ENCODE measurements around the gene SKAP2.

Gene SKAP2

DNA sequence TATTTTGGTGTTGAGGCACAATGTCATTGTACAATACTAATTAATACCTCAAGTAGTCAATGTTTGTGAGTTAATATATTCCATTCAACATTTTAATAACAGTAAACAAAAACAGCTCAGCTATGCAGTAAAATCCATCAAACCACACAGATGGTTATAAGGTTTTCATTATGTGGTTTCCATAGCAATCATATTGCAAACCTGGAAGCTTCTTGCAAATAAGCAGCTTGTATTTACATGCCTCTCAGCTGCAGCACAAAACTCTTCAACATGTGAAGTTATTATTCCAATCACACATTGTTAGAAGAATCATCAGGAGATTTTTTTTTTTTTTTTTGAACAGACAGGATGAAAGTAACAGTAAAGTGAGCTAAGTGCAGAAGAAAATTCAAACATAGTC lies 170.2 kb downstream of the SKAP2 start:
- DNase-seq (ENCODE audit: low read depth), result no peak

DNA sequence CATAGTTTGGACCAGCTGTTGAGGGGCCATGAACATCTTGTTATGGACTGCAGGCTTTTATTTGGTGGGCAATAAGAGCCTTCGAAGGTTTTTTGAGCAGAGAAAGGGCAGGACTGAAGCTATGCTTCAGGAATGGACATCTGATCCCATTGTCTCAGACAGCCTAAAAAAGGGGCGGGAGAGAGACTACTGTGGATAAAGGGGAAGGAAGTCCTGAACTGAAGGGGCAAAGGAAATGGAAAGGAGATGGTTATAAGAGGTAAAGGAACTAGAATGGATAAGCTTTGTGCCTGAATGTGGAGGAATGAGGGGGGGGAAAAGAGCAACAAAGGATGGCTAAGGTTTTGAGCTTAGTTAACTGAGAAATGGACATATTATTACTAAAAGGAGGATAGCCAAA lies 172.5 kb downstream of the SKAP2 start:
- no peak for DNase-seq (ENCODE audit: low read depth)

DNA sequence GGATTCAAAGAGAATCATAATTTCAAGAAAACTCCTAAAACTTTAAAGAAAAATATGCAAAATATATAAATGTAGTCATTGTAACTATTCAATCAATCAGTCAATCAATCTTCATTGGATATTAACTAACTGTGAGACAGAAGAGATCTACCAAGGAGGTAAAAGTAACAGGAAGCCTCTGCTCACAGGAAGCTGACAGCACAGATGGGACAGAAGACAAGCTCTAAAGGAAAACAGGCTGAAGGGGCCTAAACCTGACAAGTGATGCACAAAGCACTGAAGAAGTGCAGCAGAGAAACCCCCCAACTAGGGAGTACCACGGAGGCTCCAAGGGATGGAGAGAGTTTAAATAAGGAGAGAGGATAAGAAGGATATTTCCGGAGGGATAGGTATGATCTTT lies 173.0 kb downstream of the SKAP2 start:
- DNase-seq (ENCODE audit: low read depth), result no peak

DNA sequence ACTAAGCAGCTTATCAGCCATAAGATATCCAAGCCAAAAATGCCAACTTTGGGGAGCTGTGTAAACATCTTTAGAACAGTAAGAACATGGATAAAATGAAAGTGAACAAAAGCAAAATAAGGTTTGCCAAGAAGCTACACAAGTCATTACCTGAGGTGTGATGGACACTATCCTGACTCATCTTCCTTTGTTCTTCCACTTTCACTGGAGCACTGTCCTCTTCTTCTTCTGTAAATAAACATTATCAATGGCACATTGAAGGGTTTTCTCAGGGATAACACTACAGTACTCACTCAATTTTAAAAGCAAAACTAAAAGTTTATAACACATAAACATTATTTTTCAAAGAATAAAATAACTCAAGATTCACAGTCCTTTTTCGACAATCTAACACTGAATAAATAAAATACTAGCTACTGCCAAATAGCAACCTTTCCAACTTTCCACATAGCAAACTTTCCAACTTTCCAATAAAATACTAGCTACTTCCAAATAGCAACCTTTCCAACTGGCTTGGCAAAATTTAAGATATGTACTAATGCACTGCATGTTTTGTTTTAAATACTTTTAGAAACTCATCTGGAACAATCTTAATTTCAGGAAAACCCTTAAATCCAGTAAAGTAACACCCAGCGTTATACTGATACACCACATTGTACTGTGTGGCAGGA lies 174.1 kb downstream of the SKAP2 start:
- DNase-seq (ENCODE audit: low read depth), result no peak

DNA sequence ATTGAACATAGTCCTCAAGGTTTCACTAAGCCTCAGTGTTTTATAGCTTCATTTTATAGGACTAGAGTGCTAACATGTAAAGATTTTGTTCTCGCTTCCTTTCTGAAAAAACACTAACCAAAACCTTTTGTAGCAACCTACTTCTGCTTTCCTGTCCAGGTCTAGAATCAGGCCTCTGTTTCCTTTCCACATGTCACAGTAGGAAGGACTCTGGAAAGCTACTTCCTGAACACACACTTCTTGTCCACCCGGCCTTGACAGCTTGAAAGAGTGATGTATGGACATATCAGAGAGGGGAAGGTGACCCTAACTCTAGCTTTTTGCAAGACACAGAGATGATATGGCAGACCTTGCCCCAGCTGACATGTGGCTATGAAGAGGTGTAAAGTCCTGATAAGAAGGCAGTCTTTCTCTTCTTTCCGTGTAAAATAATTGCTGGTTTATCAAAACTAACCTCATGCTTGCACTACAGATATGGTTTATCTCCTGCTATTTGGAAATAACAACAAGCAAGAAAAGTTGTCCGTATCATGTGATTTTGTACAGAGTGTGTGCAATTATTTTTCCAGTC lies 175.4 kb downstream of the SKAP2 start:
- DNase-seq (ENCODE audit: low read depth), result no peak

DNA sequence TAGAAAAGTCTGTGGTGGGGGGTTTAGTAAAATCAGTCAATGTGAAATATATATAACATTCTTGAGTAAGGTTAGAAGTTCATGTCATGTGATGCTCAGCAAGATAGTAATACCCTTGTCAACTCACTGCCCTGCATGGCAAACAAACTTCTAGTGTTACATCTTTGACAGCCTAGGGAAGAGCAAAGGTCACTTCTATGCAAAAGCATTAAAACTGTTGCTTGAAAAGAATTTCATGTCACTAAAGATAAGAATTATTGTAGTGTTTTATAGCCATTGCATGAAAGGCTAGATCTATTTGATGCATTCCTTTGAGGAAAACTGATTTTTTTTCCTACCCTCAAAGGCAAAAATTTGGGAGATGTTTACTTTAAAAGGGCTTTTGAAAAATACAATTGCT lies 176.0 kb downstream of the SKAP2 start:
- DNase-seq (ENCODE audit: low read depth), result no peak

DNA sequence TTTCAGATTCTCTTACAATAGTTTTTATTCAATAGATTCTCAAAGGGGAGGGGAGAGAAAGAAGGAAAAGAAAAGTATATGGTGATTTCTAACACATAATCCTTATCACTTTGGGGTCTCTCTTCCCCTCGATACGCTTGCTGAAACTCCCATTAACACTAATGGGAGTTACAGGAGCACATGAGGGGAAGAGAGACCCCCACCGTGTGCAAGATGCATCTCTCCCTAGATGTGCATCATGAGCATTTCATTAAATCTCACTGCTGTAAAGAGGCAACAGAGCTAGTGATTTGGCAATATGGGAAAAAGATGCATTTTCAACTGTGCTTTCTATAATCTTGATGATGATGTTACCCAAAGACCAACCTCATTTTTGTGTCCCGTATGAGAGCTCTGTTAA lies 177.4 kb downstream of the SKAP2 start:
- DNase-seq (ENCODE audit: low read depth), result no peak

DNA sequence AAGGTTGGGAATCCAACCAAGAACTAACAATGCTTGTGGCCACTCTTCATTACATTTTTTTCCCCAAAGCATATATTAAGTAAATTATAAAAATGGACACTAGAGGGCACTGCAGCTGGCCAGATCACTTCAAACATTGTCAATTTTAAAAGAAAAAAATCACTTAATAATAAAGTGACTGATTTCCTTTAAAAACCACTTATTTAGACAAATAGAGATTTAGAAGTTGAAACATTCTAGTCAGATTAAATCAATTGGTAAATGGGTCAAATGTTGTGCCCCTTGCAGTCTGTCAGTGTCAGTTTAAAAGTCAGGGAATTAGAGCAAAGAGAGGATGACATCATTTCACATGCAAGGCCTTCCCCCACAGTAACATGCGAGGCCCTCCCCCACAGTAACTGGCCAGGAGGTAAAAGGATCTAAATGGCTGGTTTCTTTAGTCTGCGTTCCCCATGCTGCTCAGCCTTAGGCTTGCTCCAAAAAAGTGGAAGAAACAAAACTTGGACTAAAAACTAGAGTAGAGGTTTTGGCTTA lies 177.9 kb downstream of the SKAP2 start:
- no peak for DNase-seq (ENCODE audit: low read depth)

DNA sequence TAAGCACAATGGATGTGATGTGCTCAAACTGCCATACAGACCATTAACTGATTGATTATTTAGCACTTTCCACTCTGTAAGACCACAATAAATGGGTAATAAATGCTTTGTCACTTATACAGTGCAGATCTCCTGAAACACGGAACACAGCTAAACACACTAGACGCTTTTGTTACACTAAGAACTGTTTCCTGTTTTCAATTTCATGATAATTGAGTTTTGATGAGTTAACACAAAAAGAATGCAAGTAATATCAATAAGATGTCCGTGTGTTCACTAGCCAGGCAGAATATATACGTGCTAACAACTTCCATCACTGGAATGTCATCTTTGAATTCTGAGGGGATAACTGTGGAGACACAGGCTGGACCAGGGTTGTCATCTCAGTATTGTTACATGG lies 178.8 kb downstream of the SKAP2 start:
- no peak for DNase-seq (ENCODE audit: low read depth)

DNA sequence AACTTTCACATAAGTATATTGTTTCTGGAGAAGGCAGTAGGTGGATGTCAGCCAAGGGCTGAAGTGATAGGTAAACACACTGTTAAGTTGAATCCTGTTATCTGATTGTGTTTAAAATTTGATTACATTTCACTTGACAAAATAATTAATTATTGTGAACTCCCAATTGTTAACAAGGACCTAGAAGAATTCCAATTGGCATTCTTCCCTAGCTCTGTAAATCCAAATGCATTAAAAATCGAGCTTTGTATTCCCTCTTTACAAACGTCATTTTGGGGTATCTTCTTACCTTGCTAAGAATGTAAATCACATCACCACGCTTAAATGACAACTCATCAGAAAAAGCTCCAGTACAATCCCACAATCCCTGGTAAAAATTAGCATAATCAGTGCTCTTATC lies 179.9 kb downstream of the SKAP2 start:
- DNase-seq (ENCODE audit: low read depth), result no peak

DNA sequence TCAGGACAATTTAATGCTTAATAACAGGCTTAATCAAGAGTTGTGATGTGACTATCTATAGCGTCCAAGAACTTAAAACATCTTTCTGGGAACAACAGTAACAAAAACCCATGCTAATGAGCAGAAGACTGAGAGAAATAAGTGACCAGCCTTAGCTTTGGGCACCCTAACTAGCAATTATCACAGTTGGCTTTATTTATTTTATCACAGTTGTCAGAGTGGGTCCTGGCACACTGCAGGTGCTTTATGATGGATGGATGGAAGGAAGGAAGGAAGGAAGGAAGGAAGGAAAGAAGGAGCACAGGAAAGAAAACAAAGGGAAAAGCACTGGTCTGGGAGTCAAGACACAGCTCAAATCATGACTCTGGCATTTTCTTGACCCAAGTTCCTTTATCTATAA lies 181.1 kb downstream of the SKAP2 start:
- no peak for DNase-seq (ENCODE audit: low read depth)

DNA sequence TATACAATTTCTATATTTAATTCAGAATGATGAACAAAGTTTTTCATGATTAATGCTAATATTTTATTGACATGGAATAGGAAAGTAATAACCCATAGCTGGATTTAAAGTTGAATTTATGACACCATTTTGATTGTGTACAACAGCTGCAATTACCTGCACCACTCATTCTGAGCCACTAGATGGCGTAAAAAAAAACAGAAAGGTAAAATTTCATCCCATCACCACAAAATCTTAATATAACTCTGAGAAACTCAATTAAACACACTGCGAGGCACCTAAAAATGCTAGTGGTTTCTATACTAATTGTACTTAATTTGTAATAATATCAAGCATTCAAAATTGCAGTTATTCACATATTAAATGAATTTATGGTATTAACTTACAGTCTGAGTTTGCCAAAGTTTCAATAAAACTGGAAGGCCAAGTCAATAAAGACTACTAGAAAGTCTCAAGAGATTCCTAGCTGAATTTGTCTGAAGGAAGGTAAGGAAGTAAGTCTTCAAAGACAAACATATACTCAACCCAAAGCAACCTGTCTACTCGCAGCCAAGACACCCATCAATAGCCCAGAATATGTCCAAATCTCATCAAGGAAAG lies 182.5 kb downstream of the SKAP2 start:
- no peak for DNase-seq (ENCODE audit: low read depth)

DNA sequence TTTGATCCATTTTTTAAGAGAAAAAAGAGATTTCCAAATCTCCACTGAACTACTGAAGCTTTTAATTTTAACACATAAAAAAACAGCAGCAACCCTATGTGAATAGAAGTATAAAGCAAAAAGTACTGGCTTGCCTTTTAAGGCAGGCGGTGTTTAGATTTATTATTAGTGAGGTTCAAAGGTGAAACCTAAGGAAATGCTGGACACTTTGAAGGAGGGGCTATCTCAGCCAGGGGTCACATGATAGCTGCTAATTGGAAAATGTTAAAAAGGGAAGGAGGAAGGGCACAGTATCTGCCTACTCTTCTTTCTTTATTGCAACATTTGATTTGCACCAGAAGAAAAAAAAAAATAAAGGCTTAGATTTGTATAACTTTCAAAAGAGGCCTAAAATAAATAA lies 183.8 kb downstream of the SKAP2 start:
- no peak for DNase-seq (ENCODE audit: low read depth)

DNA sequence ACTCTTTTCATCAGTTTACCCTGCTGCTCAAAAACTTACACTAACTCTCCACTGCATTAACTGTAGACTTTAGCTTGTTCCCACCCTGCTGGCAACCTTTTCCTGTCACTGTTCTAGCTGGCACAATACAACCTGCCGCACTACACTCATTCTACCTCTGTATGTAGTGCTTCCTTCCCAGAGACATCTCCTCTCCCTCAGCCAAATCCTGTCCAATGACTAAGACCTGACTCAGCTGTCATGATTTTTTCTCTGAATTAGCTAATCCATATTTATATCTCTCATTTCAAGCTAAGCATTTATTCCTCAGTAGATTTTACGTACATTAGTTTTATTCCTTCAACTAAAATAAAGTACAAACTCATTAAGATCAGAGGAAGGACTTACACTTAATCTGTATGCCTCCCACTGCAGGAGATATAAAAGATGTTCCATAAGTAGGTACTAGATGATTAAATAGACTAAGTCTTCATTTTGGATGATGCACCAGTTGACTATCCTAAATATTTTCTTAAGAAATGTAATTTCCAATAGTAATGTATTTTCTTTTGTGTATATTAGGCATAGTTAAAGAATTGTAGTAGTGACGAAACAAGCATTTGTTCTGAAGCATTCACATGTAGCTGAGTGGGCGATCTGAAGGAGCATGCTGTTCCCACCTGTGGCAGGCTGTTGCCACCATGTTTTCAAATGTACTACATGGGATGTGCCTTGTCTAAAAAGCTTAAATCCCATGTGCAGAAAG lies 189.1 kb downstream of the SKAP2 start:
- DNase-seq (ENCODE audit: low read depth), result no peak

DNA sequence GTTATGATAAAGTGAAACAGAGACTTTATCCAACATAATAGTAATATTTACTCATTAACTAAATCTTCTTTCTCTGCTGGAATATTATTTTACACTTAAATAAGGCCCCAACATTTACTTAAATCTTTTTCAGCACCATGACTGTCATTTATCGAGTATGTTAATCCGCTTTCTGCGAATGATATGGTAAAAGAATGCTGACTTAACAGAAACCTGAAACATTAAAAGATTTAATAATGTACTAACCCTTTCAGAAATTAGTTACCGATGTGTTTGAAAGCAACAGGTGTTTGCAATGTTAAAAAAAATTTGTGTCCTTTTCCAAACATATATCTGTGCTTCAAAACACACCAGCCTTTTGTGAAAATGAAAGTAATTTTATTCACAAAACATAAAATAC lies 190.5 kb downstream of the SKAP2 start:
- no peak for DNase-seq (ENCODE audit: low read depth)

DNA sequence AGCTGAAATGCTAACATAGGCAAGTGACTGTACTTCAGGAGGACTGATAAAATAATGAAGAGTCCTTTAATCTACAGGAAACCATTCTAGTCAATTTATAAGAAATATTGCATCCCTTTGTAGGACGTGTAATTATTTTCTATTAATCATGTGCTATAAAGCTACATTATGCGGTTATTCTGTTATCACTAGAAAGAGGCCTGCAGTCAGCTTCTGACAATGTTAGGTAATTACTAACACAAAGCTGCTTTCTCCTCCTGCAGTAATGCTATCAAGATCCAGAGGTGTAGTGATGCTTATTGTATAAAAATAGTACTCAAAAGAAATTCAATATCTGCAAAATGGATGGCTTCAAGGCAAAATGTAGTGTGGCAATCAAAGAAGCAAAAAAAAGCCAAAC lies 191.1 kb downstream of the SKAP2 start:
- DNase-seq (ENCODE audit: low read depth), result no peak

DNA sequence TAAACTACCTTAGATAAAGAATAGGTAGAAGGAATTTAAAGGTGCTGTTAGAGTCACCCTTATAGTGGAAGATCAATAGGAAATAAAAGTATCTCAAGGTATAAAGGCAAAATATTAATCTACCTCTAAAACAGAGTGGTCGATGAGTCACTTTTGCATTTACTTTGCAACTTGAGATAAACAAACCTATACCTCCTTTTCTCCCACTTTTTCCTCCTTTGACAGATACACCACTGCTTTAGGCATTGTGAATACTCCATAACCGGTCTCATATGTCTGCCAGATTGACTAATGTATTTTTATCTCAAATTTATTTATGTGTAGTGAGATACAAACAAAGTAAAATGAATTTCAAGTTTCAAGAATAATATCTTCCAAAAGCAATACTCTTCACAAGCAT lies 193.5 kb downstream of the SKAP2 start:
- no peak for DNase-seq (ENCODE audit: low read depth)

DNA sequence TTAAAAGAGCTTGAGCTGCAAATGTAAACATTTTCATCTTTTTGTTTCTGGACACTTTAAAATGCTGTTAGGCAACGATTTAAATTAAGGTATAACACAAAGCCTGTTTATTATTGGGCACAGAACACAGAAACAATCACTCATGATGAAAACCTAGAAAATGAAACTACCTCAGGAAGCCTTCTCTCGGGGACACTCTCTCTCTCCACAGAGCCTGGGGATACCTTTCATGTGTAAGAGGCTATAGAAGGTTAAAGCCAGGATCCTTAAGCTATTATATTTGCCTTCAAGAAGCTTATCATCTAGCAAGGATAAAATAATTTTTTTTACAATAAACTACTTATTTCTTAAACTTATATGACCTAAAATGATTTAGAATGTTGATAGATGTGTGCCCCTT lies 194.1 kb downstream of the SKAP2 start:
- DNase-seq (ENCODE audit: low read depth), result no peak

DNA sequence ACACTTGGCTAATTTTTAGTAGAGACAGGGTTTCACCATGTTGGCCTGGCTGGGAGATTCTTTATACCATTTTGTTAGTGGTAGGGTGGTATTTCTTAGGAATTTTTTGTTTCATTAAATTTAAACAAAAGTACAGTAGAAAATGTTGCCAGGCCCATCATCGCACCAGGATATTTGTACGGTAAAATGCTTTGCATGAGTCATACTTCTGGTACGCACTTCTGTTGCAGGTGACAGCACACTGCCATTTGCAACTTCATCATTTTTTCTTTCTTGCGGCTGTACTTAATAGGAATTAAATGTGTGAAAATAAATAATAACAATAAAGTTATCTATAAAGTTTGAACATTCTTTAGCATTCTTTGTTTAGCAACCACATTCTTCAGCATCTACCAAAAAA lies 195.6 kb downstream of the SKAP2 start:
- no peak for DNase-seq (ENCODE audit: low read depth)

DNA sequence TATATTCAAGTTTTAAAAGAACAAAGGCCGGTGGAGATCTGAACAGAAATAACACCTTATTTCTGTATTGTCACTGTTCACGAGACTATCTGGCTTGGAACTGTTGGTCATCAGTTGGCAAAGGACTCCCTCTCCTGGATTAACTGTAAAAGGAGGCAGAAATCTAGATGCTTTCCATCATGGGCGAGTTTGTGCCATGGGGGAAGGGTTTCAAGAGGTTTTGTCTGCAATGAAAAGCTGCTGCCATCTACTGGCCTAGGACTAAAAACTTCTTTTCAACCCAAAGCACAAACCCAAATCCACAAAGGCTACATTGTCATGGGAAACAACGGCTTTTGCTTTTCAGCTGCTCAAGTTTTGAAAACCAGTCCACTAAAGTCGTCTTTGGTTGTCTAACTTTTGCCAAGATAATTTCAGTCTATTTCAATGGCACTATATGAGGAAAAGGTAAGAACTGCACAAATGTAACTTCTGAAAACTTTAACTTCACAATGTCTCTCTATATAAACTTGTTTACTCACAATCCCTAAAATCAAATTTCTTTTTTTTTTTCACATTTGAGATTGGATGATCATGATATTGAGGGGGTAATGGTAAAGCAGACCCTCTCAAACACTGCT lies 196.8 kb downstream of the SKAP2 start:
- peak; percentile 39 for DNase-seq (ENCODE audit: low read depth)

DNA sequence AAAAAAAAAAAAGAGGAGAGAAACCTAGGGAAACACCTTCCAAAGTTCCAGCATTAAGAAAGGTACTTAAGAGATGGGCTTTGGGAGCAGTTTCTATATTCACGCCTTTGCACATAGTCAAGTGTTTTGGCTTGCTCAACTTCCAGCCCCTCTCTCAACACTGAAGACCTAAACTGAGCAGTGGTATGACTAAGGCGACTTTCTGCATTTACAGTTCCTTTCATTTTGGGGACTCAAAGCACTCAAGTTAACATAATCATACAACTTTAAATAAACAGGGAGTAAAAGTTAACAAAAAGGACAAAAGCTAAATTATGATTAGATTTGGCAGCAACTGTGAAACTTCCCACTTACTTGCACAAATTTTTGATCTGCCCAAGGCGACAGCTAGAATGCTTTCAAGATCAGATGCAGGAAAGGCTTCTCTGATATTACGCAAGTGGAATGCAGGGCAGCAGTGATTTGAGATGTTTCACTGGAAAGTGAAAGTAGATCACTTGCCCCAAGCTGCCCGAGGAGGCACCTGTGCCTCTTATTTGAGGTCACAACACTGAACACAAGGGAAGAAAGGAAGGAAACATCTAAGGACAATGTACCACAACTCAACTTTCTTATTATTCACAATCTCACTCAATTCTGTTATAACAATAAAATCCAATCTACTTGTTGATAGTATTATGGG lies 199.5 kb downstream of the SKAP2 start:
- peak; percentile 16 for DNase-seq (ENCODE audit: low read depth)

DNA sequence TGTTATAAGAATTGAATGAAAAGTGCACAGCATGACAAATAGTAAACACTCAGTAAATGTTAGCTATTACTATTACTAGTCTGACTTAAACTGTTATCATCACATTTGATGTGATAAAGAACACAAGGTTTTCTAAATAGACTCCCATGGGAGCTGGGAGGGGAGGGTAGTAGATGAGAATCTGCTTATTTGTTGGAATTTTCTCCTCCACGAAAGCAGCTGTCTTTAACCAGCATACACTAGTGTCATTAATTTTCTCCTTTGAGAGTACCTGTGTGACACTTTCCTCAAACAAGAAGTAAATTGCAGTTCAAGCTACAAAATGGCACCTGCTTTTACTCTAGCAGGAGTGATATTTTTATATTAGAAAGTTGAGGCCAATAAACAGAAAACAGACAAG lies 200.1 kb downstream of the SKAP2 start:
- DNase-seq (ENCODE audit: low read depth), result no peak
